ENCODE results near the gene SPNS3. TPM values are rescaled to one million over a fixed set of nuclear protein-coding genes. Genes with fewer than 3 reads are reported as not detected.

The SPNS3 gene
- total RNA-seq, 2 experiments from 2014 or later: 26.5 to 32.9 TPM

GRCh38 chr17:4514779-4515178, 81.0 kb downstream of the SPNS3 start:
- Mint-ChIP-seq H3K9me3 (no peaks in the 10 kb centered on the region), H3K27ac (no peak overlapping the region), H3K4me1 (peaks cover 12% of the 10 kb centered on the region), H3K27me3 (no peaks in the 10 kb centered on the region), H3K4me3 (no peak overlapping the region), H3K36me3 (no peaks in the 10 kb centered on the region)
- DNase-seq (no peak), ATAC-seq (ENCODE audit: low read depth) (no peak)
- POLR2A ChIA-PET: no interaction called here

GRCh38 chr17:4515501-4515900, 81.8 kb downstream of the SPNS3 start:
- DNase-seq: no peak
- no peaks in the 10 kb centered on the region for H3K27me3 Mint-ChIP-seq
- no peak overlapping the region for H3K27ac Mint-ChIP-seq
- H3K4me1 Mint-ChIP-seq: peaks cover 12% of the 10 kb centered on the region
- H3K36me3 Mint-ChIP-seq: no peaks in the 10 kb centered on the region
- POLR2A ChIA-PET: interaction anchor here (0.7 kb wide), 1 partner anchor 200 kb away, joined by 5 read pairs; no protein-coding TSS in a partner anchor
- ATAC-seq (ENCODE audit: low read depth): no peak
- no peaks in the 10 kb centered on the region for H3K9me3 Mint-ChIP-seq
- no peak overlapping the region for H3K4me3 Mint-ChIP-seq

GRCh38 chr17:4516735-4517134, 83.0 kb downstream of the SPNS3 start:
- H3K27me3 Mint-ChIP-seq: peaks cover 1% of the 10 kb centered on the region
- H3K4me1 Mint-ChIP-seq: peaks cover 4% of the 10 kb centered on the region
- ATAC-seq (ENCODE audit: low read depth) (no peak), DNase-seq (no peak)
- POLR2A ChIA-PET: interaction anchor here (0.6 to 1.2 kb wide), 2 partner anchors 13 to 389 kb away, joined by 3 read pairs; no protein-coding TSS in a partner anchor
- H3K9me3 Mint-ChIP-seq: no peaks in the 10 kb centered on the region
- no peak overlapping the region for H3K27ac Mint-ChIP-seq
- no peak overlapping the region for H3K4me3 Mint-ChIP-seq
- H3K36me3 Mint-ChIP-seq: no peaks in the 10 kb centered on the region

GRCh38 chr17:4518901-4519300, 85.2 kb downstream of the SPNS3 start:
- H3K27me3 Mint-ChIP-seq: peaks cover 1% of the 10 kb centered on the region
- ATAC-seq (ENCODE audit: low read depth): no peak
- no peak for DNase-seq
- H3K36me3 Mint-ChIP-seq: no peaks in the 10 kb centered on the region
- no peak overlapping the region for H3K27ac Mint-ChIP-seq
- POLR2A ChIA-PET: no interaction called here
- no peaks in the 10 kb centered on the region for H3K9me3 Mint-ChIP-seq
- H3K4me1 Mint-ChIP-seq: peaks cover 4% of the 10 kb centered on the region
- H3K4me3 Mint-ChIP-seq: no peak overlapping the region

- POLR2A ChIA-PET: no interaction called here
- Mint-ChIP-seq H3K27ac (no peak overlapping the region), H3K27me3 (peaks cover 1% of the 10 kb centered on the region), H3K4me3 (no peak overlapping the region), H3K4me1 (peaks cover 4% of the 10 kb centered on the region), H3K36me3 (no peaks in the 10 kb centered on the region), H3K9me3 (no peaks in the 10 kb centered on the region)
- ATAC-seq (ENCODE audit: low read depth) (no peak), DNase-seq (no peak)
These were observed 85.6 kb downstream of the SPNS3 start for GRCh38 chr17:4519361-4519788.

GRCh38 chr17:4520060-4520893, 86.5 kb downstream of the SPNS3 start:
- no peaks in the 10 kb centered on the region for H3K36me3 Mint-ChIP-seq
- POLR2A ChIA-PET: interaction anchor here (0.6 kb wide), 1 partner anchor 11 kb away, joined by 3 read pairs; no protein-coding TSS in a partner anchor
- no peak overlapping the region for H3K4me3 Mint-ChIP-seq
- ATAC-seq (ENCODE audit: low read depth) (no peak), DNase-seq (no peak)
- no peaks in the 10 kb centered on the region for H3K9me3 Mint-ChIP-seq
- H3K4me1 Mint-ChIP-seq: peaks cover 4% of the 10 kb centered on the region
- H3K27me3 Mint-ChIP-seq: peaks cover 1% of the 10 kb centered on the region
- H3K27ac Mint-ChIP-seq: no peak overlapping the region

- Mint-ChIP-seq H3K4me1 (peaks cover 4% of the 10 kb centered on the region), H3K27me3 (peaks cover 5% of the 10 kb centered on the region), H3K4me3 (no peak overlapping the region), H3K27ac (no peak overlapping the region), H3K36me3 (no peaks in the 10 kb centered on the region), H3K9me3 (no peaks in the 10 kb centered on the region)
- DNase-seq (no peak), ATAC-seq (ENCODE audit: low read depth) (no peak)
- POLR2A ChIA-PET: interaction anchor here (0.6 kb wide), 1 partner anchor 11 kb away, joined by 3 read pairs; no protein-coding TSS in a partner anchor
These were observed 87.3 kb downstream of the SPNS3 start for GRCh38 chr17:4520894-4521600.

GRCh38 chr17:4522661-4523060, 88.9 kb downstream of the SPNS3 start:
- no peaks in the 10 kb centered on the region for H3K36me3 Mint-ChIP-seq

GRCh38 chr17:4523946-4524345, 90.2 kb downstream of the SPNS3 start:
- Mint-ChIP-seq H3K27me3 (peaks cover 19% of the 10 kb centered on the region), H3K9me3 (no peaks in the 10 kb centered on the region), H3K4me1 (no peaks in the 10 kb centered on the region), H3K27ac (no peak overlapping the region), H3K36me3 (no peaks in the 10 kb centered on the region), H3K4me3 (no peak overlapping the region)
- ATAC-seq (ENCODE audit: low read depth) (no peak), DNase-seq (no peak)
- POLR2A ChIA-PET: no interaction called here

More at GRCh38 chr17:4522661-4523060, 88.9 kb downstream of the SPNS3 start:
- H3K4me1 Mint-ChIP-seq: peaks cover 4% of the 10 kb centered on the region
- ATAC-seq (ENCODE audit: low read depth): no peak
- no peak overlapping the region for H3K4me3 Mint-ChIP-seq
- DNase-seq: no peak
- no peak overlapping the region for H3K27ac Mint-ChIP-seq
- H3K27me3 Mint-ChIP-seq: peaks cover 16% of the 10 kb centered on the region
- POLR2A ChIA-PET: no interaction called here
- no peaks in the 10 kb centered on the region for H3K9me3 Mint-ChIP-seq

GRCh38 chr17:4525691-4526397, 92.1 kb downstream of the SPNS3 start:
- DNase-seq (no peak), ATAC-seq (ENCODE audit: low read depth) (no peak)
- Mint-ChIP-seq H3K9me3 (no peaks in the 10 kb centered on the region), H3K4me3 (no peak overlapping the region), H3K4me1 (no peaks in the 10 kb centered on the region), H3K27ac (no peak overlapping the region), H3K27me3 (peaks cover 18% of the 10 kb centered on the region), H3K36me3 (no peaks in the 10 kb centered on the region)
- POLR2A ChIA-PET: no interaction called here

GRCh38 chr17:4527134-4527533, 93.4 kb downstream of the SPNS3 start:
- Mint-ChIP-seq H3K27ac (no peak overlapping the region), H3K27me3 (peaks cover 18% of the 10 kb centered on the region), H3K36me3 (no peaks in the 10 kb centered on the region), H3K4me3 (no peak overlapping the region), H3K9me3 (no peaks in the 10 kb centered on the region), H3K4me1 (peaks cover 2% of the 10 kb centered on the region)
- ATAC-seq (ENCODE audit: low read depth): no peak
- no peak for DNase-seq
- POLR2A ChIA-PET: no interaction called here

- H3K9me3 Mint-ChIP-seq: no peaks in the 10 kb centered on the region
- H3K4me3 Mint-ChIP-seq: no peak overlapping the region
- H3K27ac Mint-ChIP-seq: no peak overlapping the region
- H3K4me1 Mint-ChIP-seq: peaks cover 2% of the 10 kb centered on the region
- no peaks in the 10 kb centered on the region for H3K36me3 Mint-ChIP-seq
- ATAC-seq (ENCODE audit: low read depth): no peak
- POLR2A ChIA-PET: no interaction called here
- peaks cover 18% of the 10 kb centered on the region for H3K27me3 Mint-ChIP-seq
- no peak for DNase-seq
These were observed 93.9 kb downstream of the SPNS3 start for GRCh38 chr17:4527566-4528125.

- peaks cover 8% of the 10 kb centered on the region for H3K4me1 Mint-ChIP-seq
- DNase-seq (no peak), ATAC-seq (ENCODE audit: low read depth) (no peak)
- H3K4me3 Mint-ChIP-seq: no peak overlapping the region
- no peaks in the 10 kb centered on the region for H3K36me3 Mint-ChIP-seq
- no peak overlapping the region for H3K27ac Mint-ChIP-seq
- peaks cover 19% of the 10 kb centered on the region for H3K27me3 Mint-ChIP-seq
- H3K9me3 Mint-ChIP-seq: no peaks in the 10 kb centered on the region
- POLR2A ChIA-PET: no interaction called here
These were observed 95.9 kb downstream of the SPNS3 start for GRCh38 chr17:4529533-4530152.
